ENCODE data around the gene SLC34A1.

Gene SLC34A1

GRCh38 chr5:177349362-177349647 lies 34.9 kb upstream of the SLC34A1 start:
- TF ChIP-seq, protein P1, sequence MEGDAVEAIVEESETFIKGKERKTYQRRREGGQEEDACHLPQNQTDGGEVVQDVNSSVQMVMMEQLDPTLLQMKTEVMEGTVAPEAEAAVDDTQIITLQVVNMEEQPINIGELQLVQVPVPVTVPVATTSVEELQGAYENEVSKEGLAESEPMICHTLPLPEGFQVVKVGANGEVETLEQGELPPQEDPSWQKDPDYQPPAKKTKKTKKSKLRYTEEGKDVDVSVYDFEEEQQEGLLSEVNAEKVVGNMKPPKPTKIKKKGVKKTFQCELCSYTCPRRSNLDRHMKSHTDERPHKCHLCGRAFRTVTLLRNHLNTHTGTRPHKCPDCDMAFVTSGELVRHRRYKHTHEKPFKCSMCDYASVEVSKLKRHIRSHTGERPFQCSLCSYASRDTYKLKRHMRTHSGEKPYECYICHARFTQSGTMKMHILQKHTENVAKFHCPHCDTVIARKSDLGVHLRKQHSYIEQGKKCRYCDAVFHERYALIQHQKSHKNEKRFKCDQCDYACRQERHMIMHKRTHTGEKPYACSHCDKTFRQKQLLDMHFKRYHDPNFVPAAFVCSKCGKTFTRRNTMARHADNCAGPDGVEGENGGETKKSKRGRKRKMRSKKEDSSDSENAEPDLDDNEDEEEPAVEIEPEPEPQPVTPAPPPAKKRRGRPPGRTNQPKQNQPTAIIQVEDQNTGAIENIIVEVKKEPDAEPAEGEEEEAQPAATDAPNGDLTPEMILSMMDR (IDR thresholded peaks at IDR 0.05; ENCODE audit: low read depth, low read length): no peak
- H3K4me3 ChIP-seq (replicated peaks in 1 of 2; ENCODE audit: low read depth in 2 of 2, low read length in 2 of 2): no peak overlapping the region
- DNase-seq (ENCODE audit: low read depth in 2 of 2): no peak

- no peak for DNase-seq (ENCODE audit: low read depth in 2 of 2)
- TF ChIP-seq, protein P1 (IDR thresholded peaks at IDR 0.05; ENCODE audit: low read depth, low read length): no peak
- H3K4me3 ChIP-seq (replicated peaks in 1 of 2; ENCODE audit: low read depth in 2 of 2, low read length in 2 of 2): peak overlapping the region in 1 of 2 donors; percentile 100
Observed at GRCh38 chr5:177349762-177350161, 34.5 kb upstream of the SLC34A1 start.

- peak overlapping the region; percentile 73 to 100 for H3K4me3 ChIP-seq (replicated peaks in 1 of 2; ENCODE audit: low read depth in 2 of 2, low read length in 2 of 2)
- DNase-seq (ENCODE audit: low read depth in 2 of 2): no peak
- TF ChIP-seq, protein P1 (IDR thresholded peaks at IDR 0.05; ENCODE audit: low read depth, low read length): no peak
Observed at GRCh38 chr5:177350776-177351391, 33.4 kb upstream of the SLC34A1 start.

DNA sequence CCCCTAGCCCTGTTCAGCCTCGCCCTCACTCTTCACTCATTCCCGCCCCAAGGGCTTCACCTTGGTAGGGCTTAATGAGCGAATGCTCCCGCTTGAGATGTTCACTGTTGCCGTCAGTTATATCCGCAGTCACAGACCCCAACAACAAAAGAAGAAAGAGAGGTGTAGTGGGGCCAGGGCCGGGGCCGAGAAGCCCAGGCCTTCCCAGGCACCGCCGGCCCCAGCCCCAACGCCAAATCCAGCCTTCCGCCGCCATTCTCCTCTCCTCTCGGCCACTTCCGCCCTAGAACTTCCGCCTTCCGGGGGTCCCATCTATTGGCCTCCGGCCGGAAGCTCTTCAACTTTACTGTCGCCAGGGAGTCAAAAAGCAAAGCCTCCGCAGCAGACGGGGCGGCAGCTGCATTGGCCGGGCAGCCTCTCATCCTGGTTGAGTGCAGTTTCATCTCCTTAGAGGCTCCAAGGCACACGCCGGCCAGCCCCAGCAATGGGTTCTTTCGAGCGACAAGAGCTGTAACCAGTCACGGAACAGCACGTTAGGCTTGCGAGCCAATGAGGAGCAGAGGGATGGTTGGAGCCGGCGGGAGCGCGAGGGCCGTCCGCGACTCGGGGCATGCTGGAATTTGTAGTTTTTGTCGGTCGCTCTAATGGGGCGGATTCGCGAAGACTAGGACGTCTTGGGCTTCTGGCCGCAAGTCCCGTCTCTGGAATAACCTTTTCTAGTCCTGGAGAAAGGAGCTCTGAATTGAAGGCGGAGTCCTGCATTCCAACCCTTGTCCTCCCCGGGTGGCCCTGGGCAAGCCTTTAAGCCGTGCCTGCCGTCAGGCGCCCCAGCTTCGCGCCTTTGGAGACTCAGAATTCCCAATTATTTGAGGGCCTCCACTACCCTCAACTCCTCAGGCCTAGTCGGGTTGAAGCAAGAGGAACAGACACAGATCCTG lies 32.6 kb upstream of the SLC34A1 start, which contains the start of gene LMAN2:
Gene LMAN2 (minus strand): TSS at position 277 of the 938 bp plus-strand sequence. CDS start 21 bp downstream, at position 256.
- TF ChIP-seq, protein P1 (IDR thresholded peaks at IDR 0.05; ENCODE audit: low read depth, low read length): no peak
- peak within 1 kb of the TSS; percentile 73 to 100 for H3K4me3 ChIP-seq (replicated peaks in 1 of 2; ENCODE audit: low read depth in 2 of 2, low read length in 2 of 2)
- peak; percentile 97 to 98 for DNase-seq (ENCODE audit: low read depth in 2 of 2)

DNA sequence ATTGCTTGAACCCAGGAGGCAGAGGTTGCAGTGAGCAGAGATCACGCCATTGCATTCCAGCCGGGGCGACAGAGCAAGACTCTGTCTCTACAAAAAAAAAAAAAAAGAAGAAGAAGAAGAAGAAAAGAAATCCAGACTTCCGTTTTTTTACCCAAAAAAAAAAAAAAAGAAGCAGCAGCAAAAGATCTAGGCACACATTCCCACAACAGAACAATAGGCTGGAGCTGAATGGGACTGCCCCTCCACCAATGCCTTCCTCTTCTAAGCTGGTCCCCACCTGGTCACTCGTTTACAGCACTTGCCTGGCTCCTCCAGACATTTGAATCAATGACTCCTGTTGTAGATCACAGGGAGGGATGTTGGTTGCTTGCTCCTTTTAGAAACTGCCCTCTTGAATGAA lies 31.1 kb upstream of the SLC34A1 start:
- TF ChIP-seq, protein P1 (IDR thresholded peaks at IDR 0.05; ENCODE audit: low read depth, low read length): no peak
- no peak for DNase-seq (ENCODE audit: low read depth in 2 of 2)
- H3K4me3 ChIP-seq (replicated peaks in 1 of 2; ENCODE audit: low read depth in 2 of 2, low read length in 2 of 2): no peak overlapping the region

- TF ChIP-seq, protein P1 (IDR thresholded peaks at IDR 0.05; ENCODE audit: low read depth, low read length): no peak
- no peak overlapping the region for H3K4me3 ChIP-seq (replicated peaks in 1 of 2; ENCODE audit: low read depth in 2 of 2, low read length in 2 of 2)
- no peak for DNase-seq (ENCODE audit: low read depth in 2 of 2)
Observed at GRCh38 chr5:177354256-177354655, 30.0 kb upstream of the SLC34A1 start.
